H7 (cell line): ENCODE results near the gene DDI2. TPM values are rescaled to one million over a fixed set of nuclear protein-coding genes. Genes with fewer than 3 reads are reported as not detected.
A peak's percentile ranks its signal among the peaks of the same experiment; 100 is the strongest.
"Not testable (repeated sequence)": the region's sequence is repeated elsewhere in the genome, so short reads cannot be mapped to it uniquely, and the experiment has no call there.

Source experiments
- DNase-seq: peaks from one replicate; pipeline ENCODE4 v3.0.0; 2012
- H3K27me3 ChIP-seq: 2 replicates; pipeline ENCODE4 v1.6.0; 2011; ENCODE audit warnings: mild to moderate bottlenecking, low read length; ENCODE audit not compliant: control insufficient read depth, insufficient read depth
- H3K36me3 ChIP-seq: replicated peaks from 2 replicates; pipeline ENCODE4 v1.5.1; 2011; ENCODE audit warnings: low read length; ENCODE audit not compliant: control insufficient read depth, insufficient read depth
- H3K4me3 ChIP-seq: 2 replicates; pipeline ENCODE4 v1.5.1; 2011; ENCODE audit warnings: low read depth, mild to moderate bottlenecking, control low read depth, low read length, moderate library complexity; ENCODE audit not compliant: insufficient read depth
- total RNA-seq: library from RNA; depleted of rRNA; stranded (reverse); fragments of >200 nt; shearing (Covaris generic); gene quantifications from 2 replicates; pipeline ENCODE4 v1.2.3, GENCODE V29; 2014

Gene DDI2
- total RNA-seq, 1 experiment from 2014 or later = 19.7 TPM

DNA sequence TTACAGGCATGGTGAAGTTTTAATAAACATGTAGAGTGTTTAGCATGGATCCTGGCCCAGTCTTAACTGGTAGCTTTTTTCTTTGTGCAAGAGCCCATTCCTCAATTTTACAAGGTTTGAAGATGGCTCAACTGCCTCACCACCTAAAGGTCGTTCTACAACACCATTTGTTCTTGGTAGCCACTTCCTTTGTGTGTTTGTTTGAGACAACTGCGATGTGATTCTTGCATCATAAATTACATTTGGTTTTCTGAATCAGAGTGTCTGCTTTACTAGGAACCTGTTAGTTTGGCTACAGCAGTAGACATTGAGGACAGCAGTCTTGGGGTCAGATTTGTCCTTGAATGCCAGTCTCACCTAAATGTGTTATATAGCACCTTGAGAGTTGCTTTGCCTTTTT is 70.2 kb downstream of the DDI2 start:
- H3K36me3 ChIP-seq = no peaks in the 10 kb centered on the region
- H3K27me3 ChIP-seq = no peaks in the 10 kb centered on the region
- no peak for DNase-seq
- no peak overlapping the region for H3K4me3 ChIP-seq

DNA sequence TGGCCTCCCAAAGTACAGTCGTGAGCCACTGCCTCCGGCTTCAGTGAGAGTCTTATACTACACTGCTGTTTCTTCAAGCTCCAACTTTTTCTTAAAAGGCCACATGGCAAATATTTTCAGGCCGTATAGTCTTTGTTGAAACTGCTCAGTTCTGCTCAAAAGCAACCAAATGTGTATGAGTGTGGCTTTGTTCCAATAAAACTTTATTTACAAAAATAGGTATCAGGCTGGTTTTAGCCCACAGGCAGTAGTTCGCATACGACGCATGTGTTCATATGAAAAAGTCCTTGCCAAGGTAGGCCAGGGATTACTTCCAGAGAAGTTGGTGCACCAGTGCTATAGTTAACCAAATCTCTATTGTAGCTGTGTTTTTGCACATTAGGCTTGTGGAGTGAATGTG is 73.1 kb downstream of the DDI2 start:
- no peaks in the 10 kb centered on the region for H3K27me3 ChIP-seq
- no peaks in the 10 kb centered on the region for H3K36me3 ChIP-seq
- no peak for DNase-seq
- H3K4me3 ChIP-seq = no peak overlapping the region

DNA sequence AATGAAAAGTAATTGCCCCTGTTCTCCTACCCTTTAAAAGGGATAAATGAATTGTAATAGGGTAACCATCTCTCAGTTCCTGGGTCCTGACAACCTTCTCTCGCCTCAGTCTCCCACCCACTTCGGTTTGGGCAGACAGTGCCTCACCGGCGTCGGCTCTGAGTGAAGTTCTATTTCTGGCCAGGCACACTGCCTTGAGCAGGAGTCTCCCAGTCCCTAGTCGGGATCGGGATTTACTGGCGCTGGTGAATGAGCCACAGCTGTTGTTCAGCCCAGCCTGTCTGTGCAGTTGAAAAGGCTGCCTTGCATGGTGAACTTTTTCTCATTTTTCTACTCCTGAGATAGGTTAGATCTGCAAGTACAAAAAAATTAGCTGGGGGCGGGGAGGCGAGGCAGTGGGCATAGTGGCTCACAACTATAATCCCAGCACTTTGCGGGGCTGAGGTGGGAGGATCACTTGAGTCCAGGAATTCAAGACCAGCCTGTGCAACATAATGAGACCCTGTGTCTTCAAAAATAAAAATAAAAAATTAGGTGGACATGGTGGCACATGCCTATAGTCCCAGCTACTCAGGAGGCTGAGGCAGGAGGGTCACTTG is 74.3 kb downstream of the DDI2 start:
- DNase-seq = no peak
- Histone ChIP-seq H3K4me3 (no peak overlapping the region), H3K27me3 (no peaks in the 10 kb centered on the region), H3K36me3 (no peaks in the 10 kb centered on the region; the same call in 1 of the 2 replicates)

DNA sequence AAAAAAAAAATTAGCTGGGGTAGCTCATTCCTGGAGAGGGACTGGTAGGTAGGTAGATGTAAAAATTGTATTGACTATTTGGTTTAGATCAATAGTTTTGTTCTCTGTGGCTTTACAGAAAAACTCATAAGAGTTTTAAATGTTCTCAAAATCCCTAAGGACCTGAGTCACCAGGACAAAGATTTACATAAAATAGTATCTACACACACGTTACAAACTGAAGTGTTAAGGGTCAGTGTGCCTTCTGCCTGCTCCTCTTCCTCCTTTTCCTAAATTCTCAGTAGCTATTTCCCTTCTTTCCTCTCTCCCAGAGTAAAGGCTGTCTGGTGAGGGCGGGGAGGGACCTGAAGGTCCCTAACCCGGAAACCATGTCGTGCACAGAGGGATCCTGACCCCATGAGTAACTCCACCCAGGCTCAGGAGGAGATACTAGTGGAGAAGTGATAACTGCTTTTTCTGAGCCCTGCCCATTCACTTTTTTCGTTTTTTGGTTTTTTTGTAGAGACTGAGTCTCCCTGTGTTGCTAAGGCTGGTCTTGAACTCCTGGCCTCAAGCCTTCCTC is 74.9 kb downstream of the DDI2 start:
- Histone ChIP-seq H3K27me3 (no peaks in the 10 kb centered on the region), H3K36me3 (no peaks in the 10 kb centered on the region; the same call in 1 of the 2 replicates), H3K4me3 (no peak overlapping the region)
- DNase-seq = no peak

DNA sequence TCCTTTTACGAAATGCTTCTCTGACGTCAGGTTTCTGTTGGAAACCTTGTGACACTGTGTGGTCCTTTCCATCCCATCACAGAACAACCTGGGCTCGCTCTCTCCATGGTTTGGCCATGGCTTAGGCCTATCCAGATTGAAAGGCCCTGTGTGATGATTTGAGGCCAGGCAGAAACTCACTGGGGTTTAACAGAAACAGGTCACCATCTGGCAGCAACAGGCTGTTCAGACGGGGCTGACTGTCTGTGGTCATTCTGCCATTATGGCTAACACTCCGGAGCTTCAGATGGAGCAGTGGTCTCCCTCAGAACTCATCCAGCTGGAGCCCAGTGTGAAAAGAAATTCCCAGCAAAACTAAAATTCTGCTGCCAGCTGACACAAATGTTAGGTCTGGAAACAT is 76.1 kb downstream of the DDI2 start:
- DNase-seq = no peak
- no peaks in the 10 kb centered on the region; the same call in 1 of the 2 replicates for H3K36me3 ChIP-seq
- no peaks in the 10 kb centered on the region for H3K27me3 ChIP-seq
- no peak overlapping the region for H3K4me3 ChIP-seq

DNA sequence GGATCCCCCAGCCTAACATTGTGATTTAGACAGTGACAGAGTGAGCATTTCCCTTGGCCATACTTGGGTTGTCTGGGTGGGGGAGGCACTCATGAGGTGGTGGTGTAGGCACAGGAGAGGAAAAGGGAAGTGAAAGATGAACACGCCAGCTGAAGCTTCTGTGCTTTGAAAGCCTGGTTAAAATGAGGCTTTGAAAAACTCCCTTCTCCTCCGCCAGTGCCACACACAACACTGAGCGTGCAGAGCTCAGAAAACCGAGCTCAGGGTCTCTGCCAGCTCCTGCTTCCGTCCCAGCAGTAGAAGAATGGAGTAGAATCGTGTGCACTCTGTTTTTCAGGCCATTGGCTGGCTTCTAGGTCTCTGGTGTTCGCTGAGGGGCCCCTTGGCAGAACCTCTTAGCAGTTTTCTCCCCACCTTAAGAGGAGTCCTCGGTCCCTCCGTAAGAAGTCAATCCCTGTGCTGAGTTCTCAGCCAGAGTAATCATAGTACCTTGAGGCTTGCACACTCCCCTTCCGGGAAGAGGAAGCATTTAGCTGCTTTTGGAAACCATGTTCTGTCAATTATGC is 79.8 kb downstream of the DDI2 start:
- H3K4me3 ChIP-seq = no peak overlapping the region
- DNase-seq = no peak
- no peaks in the 10 kb centered on the region for H3K27me3 ChIP-seq
- H3K36me3 ChIP-seq = no peaks in the 10 kb centered on the region; the same call in 1 of the 2 replicates

DNA sequence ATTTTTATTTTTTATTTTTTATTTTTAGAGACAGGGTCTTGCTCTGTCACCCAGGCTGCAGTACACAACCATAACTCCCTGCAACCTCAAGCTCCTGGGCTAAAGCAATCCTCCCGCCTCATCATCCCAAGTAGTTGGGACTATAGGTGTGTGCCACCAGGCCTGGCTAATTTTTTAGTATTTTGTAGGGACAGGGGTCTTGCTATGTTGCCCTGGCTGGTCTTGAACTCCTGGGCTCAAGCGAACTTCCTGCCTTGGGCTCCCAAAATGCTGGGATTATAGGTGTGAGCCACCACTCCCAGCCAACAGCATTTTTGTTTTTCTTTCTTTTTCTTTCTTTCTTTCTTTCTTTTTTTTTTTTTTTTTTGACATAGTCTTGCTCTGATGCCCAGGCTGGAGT is 80.9 kb downstream of the DDI2 start:
- no peaks in the 10 kb centered on the region; the same call in 1 of the 2 replicates for H3K36me3 ChIP-seq
- DNase-seq = no peak
- no peaks in the 10 kb centered on the region for H3K27me3 ChIP-seq
- no peak overlapping the region for H3K4me3 ChIP-seq

DNA sequence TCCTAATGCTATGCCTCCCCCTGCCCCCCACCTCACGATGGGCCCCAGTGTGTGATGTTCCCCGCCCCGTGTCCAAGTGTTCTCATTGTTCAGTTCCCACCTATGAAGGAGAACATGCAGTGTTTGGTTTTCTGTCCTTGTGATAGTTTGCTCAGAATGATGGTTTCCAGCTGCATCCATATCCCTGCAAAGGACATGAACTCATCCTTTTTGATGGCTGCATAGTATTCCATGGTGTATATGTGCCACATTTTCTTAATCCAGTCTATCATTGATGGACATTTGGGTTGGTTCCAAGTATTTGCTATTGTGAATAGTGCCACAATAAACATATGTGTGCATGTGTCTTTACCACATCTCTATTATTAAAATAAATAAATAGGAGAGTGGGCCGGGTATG is 82.1 kb downstream of the DDI2 start:
- not testable (repeated sequence) for H3K27me3 ChIP-seq

DNA sequence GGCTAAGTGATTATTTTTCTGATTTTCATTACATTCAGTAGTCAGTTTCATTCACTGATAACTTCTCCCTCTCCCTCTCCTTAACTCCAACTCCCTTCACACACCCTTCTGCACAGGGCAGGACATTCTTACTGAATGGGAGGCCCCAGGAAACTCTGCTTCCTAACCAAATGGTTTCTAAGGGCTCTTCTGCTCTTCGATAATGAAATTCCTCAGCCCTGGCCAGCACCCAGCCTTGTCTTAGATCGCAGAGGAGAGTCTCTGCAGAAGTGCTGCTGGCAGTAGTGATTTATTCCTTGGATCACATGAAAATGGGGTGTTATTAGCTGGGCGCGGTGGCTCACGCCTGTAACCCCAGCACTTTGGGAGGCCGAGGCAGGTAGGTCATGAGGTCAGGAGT is 83.2 kb downstream of the DDI2 start:
- DNase-seq = no peak
- Histone ChIP-seq H3K4me3 (no peak overlapping the region), H3K27me3 (no peaks in the 10 kb centered on the region), H3K36me3 (no peaks in the 10 kb centered on the region; the same call in 1 of the 2 replicates)

More for the DNA sequence above, 82.1 kb downstream of the DDI2 start:
- H3K36me3 ChIP-seq, DNase-seq, H3K4me3 ChIP-seq: not testable (repeated sequence)

DNA sequence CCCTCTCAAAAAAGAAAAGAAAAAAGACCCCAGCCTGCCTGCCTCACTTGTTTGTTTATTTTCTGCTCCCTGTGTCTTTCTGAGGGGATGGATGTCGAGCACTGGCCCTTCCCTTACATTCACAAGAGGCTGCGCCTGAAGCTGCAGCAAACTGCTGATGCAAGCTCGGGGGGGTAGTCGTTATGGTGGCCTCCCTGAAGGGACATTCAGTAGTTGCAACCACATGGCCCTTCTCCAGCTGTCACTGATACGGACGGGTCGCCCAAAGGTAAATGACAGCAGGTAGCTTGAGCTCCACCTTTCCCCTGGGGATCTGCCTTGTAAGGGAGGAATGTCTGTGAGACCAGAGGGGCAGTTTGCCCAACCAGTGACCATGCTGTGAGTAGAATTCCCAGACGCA is 84.5 kb downstream of the DDI2 start:
- H3K27me3 ChIP-seq = no peaks in the 10 kb centered on the region
- no peak overlapping the region for H3K4me3 ChIP-seq
- DNase-seq = peak; percentile 39
- H3K36me3 ChIP-seq = no peaks in the 10 kb centered on the region; the same call in 1 of the 2 replicates

DNA sequence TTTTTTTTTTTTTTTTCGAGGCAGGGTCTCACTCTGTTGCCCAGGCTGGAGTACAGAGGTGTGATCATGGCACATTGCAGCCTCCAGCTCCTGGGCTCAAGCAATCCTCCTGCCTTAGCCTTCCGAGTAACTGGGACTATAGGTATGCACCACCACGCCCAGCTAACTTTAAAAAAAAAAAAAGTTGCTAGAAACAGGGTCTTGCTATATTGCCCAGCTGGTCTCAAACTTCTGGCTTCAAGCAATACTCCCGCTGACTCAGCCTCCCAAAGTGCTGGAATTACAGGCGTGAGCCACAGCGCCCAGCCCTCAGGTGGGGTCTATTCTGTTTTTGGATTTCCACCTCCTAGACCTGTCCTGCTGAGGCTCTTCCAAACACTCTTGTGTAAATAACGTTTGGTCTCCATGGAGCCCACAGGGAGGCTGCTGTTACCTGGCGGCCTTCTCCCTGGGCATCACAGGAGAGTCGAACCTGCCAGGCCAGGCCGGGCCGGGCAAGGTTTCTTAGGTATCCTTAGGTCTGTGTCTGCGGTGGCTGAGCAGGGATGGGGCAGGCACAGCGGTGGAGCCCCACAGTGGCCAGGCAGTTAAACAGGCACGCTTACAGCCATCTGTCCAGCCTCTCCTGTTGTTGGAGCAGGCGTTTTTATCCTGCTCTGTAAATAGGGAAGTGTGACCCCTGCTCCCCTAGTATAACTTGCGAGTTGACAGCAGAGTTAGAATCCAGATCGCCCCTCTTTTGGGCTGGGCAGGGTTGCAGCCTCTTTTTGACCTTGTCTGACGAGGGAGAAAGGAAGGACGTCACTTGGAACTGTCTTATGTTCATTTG is 85.7 kb downstream of the DDI2 start:
- H3K36me3 ChIP-seq = no peaks in the 10 kb centered on the region; the same call in 1 of the 2 replicates
- H3K27me3 ChIP-seq = no peaks in the 10 kb centered on the region
- H3K4me3 ChIP-seq = no peak overlapping the region
- peak; percentile 79 for DNase-seq

DNA sequence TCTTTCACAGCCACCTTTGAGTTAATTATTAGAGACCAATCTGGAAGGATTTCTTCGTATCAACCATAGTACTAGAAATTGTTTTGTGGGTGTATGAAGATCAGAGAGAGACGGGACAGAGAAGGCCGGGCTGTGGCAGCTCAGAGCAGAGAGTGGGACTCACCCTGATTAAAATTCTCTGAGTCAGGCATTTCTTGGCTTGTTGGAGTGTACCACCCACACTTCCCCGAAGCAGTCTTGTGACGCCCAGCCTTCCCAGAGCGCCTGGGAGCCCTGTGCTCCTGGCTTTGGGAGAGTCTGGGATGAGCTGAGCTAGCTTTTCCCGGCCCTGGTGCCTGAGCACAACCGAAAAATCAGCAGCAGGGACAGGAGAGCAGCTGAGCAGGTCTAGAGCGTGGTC is 86.3 kb downstream of the DDI2 start:
- H3K4me3 ChIP-seq = no peak overlapping the region
- no peaks in the 10 kb centered on the region; the same call in 1 of the 2 replicates for H3K36me3 ChIP-seq
- DNase-seq = peak; percentile 43
- H3K27me3 ChIP-seq = no peaks in the 10 kb centered on the region

DNA sequence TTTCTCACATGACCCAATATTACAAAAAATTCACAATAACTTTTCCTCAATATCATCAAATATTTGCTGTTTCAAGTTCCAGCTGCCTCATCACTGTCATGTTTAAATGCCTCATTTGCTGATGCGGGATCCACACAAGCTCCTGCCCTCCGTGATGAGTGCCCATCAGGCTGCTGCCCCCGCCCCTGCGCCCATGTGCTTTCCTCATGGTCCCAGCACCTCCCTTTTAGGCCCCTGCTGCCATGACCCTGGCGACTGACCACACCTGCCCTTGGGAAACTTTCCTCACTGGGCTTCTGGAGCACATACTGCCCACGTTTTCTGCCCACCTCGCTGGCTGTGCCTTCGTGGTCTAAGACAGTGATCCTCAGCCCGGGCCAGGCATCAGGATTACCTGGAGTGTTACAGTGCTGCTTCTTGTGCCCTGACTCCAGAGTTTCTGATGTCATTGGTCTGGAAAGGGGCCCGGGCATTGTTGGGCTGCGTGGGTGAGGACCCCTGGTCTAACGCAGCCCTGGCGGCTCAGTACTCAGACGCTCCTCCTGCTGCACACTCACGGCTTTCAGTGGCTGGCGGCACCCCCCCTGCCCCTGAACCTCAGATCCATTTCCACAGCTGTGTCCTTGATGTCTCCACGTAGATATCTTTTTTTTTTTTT is 87.4 kb downstream of the DDI2 start:
- no peaks in the 10 kb centered on the region for H3K27me3 ChIP-seq
- no peak overlapping the region for H3K4me3 ChIP-seq
- peak; percentile 41 for DNase-seq
- no peaks in the 10 kb centered on the region; the same call in 1 of the 2 replicates for H3K36me3 ChIP-seq

DNA sequence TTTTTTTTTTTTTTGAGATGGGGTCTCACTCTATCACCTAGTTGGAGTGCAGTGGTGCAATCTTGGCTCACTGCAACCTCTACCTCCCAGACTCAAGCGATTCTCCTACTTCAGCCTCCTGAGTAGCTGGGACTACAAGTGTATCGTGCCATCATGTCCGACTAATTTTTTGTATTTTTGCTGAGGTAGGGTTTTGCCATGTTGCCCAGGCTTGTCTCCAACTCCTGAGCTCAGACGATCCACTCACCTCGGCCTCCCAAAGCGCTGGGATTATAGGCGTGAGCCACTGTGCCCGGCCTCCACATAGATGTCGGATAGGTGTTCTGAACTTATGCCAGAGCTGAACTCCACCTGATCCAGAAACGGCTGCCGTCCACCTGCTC is 87.9 kb downstream of the DDI2 start:
- no peak for DNase-seq
- no peaks in the 10 kb centered on the region; the same call in 1 of the 2 replicates for H3K36me3 ChIP-seq
- no peak overlapping the region for H3K4me3 ChIP-seq
- H3K27me3 ChIP-seq = no peaks in the 10 kb centered on the region
